HS-27A (cell line): ENCODE data around the gene SMIM38.

ENCODE experiments used
- DNase-seq: peaks from one replicate; pipeline ENCODE4 v3.0.0-alpha.2; 2012; ENCODE audit warnings: low read depth, missing footprints

SMIM38 gene

GRCh38 chr11:69186316-69187260 is 30.9 kb downstream of the SMIM38 start:
- DNase-seq, result no peak

GRCh38 chr11:69187540-69188065 is 31.9 kb downstream of the SMIM38 start:
- DNase-seq, result no peak

DNA sequence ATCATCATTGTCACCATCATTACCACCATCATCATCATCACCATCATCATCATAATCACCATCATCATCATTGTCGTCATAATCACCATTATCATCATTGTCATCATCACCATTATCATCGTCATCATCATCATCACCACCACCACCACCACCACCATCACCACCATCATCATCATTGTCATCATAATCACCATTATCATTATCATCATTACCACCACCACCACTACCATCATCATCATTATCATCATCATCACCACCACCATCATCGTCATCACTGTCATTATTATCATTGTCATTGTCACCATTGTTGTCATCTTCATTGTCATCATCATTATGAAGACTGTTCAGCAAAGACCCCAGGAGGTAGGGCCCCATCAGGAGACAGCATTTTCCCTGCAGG is 33.3 kb downstream of the SMIM38 start:
- DNase-seq, result no peak

GRCh38 chr11:69190796-69191536 is 35.2 kb downstream of the SMIM38 start:
- no peak for DNase-seq

- no peak for DNase-seq
Observed at GRCh38 chr11:69192301-69192721, 36.6 kb downstream of the SMIM38 start.

- DNase-seq, result no peak
Observed at GRCh38 chr11:69193151-69193550, 37.4 kb downstream of the SMIM38 start.

DNA sequence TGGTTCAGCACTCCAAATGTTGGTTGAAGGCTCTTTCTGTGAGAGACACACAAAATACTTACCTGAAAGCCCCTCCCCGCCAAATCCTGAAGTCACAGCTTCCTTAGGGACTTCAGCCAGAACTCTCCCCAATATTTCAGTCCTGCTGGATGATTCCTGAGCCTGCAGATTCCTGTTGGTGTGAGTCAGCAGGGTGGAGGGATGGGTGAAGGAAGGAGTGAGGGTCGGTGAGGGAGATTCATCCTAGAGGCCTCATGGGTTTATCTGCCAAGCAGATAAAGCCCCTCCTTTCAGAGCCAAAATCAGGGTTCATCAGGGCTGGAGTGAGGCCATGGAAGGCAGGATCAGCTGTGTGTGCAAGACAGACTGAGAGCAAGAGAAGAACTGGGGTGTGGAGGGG is 37.9 kb downstream of the SMIM38 start:
- DNase-seq, result no peak

GRCh38 chr11:69194396-69194795 is 38.7 kb downstream of the SMIM38 start:
- no peak for DNase-seq

GRCh38 chr11:69194956-69195355 is 39.2 kb downstream of the SMIM38 start:
- no peak for DNase-seq

GRCh38 chr11:69195824-69196782 is 40.4 kb downstream of the SMIM38 start:
- DNase-seq, result no peak

DNA sequence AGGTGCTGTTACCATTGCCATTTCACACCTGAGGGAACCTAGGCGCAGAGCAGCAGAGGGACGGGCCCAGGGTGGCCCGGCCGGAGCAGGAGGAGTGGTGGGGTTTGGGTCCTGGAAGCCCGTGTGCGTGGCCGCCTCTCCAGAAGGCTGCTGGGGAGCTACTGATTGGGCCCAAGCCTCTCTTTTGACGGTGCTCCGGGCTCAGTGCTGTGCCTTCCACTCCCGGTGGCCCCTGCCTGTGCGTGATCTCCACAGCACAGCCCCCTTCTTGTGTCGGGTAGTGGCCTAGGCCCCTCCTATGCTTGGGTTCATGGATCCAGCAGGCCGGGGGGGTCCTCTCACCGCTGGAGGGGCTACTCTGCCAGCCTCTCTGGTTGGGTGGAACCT is 41.0 kb downstream of the SMIM38 start:
- no peak for DNase-seq

DNA sequence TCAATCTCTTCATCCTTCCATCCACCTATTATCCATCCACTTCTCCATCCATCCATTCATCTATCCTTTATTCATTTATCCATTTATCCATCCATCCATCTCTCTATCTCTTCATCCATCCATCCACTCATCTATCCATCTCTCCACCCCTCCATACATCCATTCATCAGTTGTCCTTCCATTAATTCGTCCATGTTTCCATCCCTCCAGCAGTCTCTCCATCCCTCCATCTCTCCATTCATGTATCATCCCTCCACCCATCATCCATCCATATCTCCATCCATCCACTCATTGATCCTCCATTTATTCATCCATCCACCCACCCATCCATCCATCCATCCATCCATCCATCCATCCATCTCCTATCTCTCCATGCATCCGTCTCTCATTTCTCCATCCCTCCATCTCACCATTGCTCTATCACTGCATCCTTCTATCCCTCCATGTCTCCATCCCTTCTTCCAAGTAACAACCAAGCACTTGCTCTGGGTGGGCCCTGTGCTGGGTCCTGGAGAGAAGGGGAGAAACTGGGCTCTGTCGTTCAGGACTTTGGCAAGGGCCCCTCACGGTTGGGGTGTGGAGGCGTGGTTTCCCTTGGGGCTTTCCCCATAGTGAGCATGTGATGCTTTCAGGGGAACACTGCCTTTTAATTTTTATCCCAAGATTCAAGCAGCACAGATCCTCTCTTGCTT is 43.3 kb downstream of the SMIM38 start:
- no peak for DNase-seq

DNA sequence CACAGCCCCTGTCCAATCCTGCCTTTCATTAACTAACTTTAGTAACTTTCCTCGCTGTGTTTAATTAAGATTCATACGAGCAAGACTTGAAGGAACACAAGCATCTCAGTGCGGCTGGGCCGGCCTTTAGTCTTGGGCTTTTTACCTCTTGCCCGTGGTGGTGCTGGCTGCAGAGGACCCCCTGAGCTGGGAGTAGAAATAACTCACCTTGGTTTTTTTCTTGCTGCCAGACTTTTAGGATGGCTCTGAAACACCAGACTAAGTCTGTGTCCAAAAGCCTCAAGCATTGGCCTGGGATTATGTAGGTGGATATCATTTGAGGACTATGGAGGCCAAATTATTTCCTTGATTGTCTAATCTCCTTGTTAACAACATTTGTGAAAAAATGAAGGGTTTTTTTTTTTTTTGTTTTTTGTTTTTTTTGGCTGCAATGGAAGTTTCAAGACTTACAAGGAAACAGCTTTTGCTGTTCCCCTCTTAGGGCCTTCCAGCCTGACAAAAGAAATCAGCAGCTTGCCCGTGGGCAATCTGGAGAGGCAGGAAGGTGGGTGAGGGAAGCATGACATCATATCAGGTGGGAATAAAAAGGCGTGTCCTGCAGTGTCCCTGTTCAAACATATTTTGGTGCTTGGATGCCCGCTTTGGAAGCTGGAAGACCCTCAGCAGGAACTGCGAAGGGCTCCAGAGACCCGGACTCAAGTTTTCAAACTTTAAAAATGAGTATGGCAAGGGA is 44.0 kb downstream of the SMIM38 start:
- DNase-seq, result no peak

- DNase-seq, result no peak
Observed at GRCh38 chr11:69200331-69201065, 44.8 kb downstream of the SMIM38 start.

GRCh38 chr11:69201066-69201365 is 45.3 kb downstream of the SMIM38 start:
- no peak for DNase-seq

DNA sequence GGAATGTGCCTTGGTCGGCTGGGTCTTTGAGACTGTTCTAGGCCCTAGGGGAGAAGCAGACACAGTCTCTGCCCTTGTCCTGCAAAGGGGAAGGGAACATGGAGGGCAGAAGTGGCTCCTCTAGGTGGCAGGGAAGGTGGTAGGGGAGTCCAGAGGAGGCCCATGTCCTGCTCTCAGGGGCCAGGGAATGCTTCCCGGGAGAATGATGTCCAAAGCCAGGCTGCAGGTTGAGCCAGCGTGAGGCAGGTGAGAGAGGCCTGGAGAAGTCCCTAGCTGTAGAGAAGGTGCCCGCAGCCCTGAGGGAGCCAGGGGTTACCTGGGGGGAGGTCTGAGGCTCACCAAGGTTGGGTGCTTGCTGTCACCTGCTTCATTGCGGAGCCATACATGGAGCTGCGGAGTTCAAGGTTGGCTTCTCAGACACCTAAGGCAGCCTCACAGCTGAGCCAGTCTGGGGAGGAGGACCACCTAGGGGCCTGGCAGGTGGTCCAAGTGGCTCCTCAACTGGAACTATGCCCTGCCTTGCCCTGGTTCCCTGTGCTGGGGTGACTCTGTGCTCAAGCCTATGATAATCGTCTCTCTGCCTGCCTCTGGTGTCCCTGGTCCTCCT is 46.1 kb downstream of the SMIM38 start:
- no peak for DNase-seq

- DNase-seq, result no peak
Observed at GRCh38 chr11:69202511-69203221, 46.9 kb downstream of the SMIM38 start.

- no peak for DNase-seq
Observed at GRCh38 chr11:69203381-69203780, 47.6 kb downstream of the SMIM38 start.

- no peak for DNase-seq
Observed at GRCh38 chr11:69203901-69204245, 48.1 kb downstream of the SMIM38 start.
